ENCODE measurements around the gene ANXA1.

DNA sequence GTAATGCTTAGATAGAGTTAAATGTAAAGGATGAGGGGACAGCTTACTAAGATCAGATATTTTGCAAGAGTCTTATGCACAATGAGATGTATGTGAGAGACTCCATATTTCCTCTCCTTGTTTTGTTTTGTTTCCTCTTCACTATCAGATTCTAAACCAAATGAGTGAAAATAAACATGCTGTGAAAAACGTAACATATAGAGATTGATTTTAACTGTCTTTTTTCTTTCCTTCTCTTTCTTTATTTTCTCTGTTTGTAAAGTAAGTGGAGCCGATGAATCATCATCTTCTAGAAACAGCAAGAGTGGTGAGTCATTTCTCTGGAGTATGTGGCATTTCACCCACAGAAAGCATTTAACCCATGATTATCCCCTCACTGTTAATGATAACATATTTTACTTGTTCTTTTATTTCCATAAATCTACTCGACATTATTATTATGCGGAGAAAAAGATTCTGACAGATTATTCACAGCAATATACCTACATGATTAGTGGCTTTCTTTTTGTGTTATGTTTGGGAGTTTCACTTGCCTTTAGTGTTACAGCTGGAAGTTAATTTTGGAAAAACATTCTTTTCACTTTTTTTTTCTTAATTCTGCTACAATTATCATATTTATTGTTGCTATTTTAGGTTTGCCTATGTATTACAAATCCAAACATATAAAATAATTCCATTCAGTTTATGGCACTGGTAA is 2.1 kb upstream of the ANXA1 start:
- TF ChIP-seq, protein P1, sequence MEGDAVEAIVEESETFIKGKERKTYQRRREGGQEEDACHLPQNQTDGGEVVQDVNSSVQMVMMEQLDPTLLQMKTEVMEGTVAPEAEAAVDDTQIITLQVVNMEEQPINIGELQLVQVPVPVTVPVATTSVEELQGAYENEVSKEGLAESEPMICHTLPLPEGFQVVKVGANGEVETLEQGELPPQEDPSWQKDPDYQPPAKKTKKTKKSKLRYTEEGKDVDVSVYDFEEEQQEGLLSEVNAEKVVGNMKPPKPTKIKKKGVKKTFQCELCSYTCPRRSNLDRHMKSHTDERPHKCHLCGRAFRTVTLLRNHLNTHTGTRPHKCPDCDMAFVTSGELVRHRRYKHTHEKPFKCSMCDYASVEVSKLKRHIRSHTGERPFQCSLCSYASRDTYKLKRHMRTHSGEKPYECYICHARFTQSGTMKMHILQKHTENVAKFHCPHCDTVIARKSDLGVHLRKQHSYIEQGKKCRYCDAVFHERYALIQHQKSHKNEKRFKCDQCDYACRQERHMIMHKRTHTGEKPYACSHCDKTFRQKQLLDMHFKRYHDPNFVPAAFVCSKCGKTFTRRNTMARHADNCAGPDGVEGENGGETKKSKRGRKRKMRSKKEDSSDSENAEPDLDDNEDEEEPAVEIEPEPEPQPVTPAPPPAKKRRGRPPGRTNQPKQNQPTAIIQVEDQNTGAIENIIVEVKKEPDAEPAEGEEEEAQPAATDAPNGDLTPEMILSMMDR (IDR thresholded peaks at IDR 0.05; ENCODE audit: low read depth, low read length): no peak
- no peak for TF ChIP-seq POLR2A (IDR thresholded peaks at IDR 0.05; ENCODE audit: extremely low read depth, insufficient read length)
